Sigmoid colon (tissue), 7 donors: ENCODE results near the gene TUBA4B. TPM values are rescaled to one million over a fixed set of nuclear protein-coding genes. Genes with fewer than 3 reads are reported as not detected.
A peak's percentile ranks its signal among the peaks of the same experiment; 100 is the strongest.

Experiments used
- DNase-seq: peaks from one replicate; pipeline ENCODE4 v3.0.0-alpha.2; 2019
- H3K27ac ChIP-seq, 4 donors: fragments of 200-600 bp; sonication (generic); one replicate each; pipeline ENCODE4 v1.5.1; 2016 to 2019; ENCODE audit warnings: mild to moderate bottlenecking in 1 of 4
- H3K27me3 ChIP-seq, 3 donors: fragments of 200-600 bp; sonication (generic); one replicate each; pipeline ENCODE4 v1.5.1; 2019; ENCODE audit warnings: mild to moderate bottlenecking in 1 of 3
- H3K36me3 ChIP-seq, 4 donors: fragments of 200-600 bp; sonication (generic); one replicate each; pipeline ENCODE4 v1.5.1; 2016 to 2019
- H3K4me1 ChIP-seq, 4 donors: fragments of 200-600 bp; sonication (generic); one replicate each; pipeline ENCODE4 v1.5.1; 2017 to 2019
- H3K4me3 ChIP-seq, 4 donors: fragments of 200-600 bp; sonication (generic); one replicate each; pipeline ENCODE4 v1.5.1; 2017 to 2019; ENCODE audit warnings: mild to moderate bottlenecking in 2 of 4, moderate library complexity in 1 of 4
- H3K9me3 ChIP-seq, 4 donors: fragments of 200-600 bp in 3 of 4; sonication (generic) in 3 of 4; one replicate each; pipeline versions ENCODE4 v1.5.1 to v1.6.1; 2013 to 2019
- CTCF ChIP-seq, 4 experiments: fragments of 450-650 bp in 3 of 4; fragments of 200-600 bp in 1 of 4; IDR thresholded peaks; one replicate each; pipeline ENCODE4 v1.5.1; 2016 to 2019; ENCODE audit warnings: antibody characterized with exemption in 4 of 4, mild to moderate bottlenecking in 3 of 4, moderate library complexity in 2 of 4
- EP300 ChIP-seq, 4 donors: sonication (generic); formaldehyde crosslinking; IDR thresholded peaks; one replicate each; pipeline ENCODE4 v1.6.1; 2017; ENCODE audit warnings: antibody characterized with exemption in 4 of 4
- POLR2A ChIP-seq, 2 donors: fragments of 450-650 bp; IDR thresholded peaks; one replicate each; pipeline ENCODE4 v1.6.1; 2016; ENCODE audit warnings: antibody characterized with exemption in 2 of 2, mild to moderate bottlenecking in 2 of 2, moderate library complexity in 2 of 2
- POLR2AphosphoS5 ChIP-seq, 4 donors: sonication (generic); formaldehyde crosslinking; IDR thresholded peaks; one replicate each; pipeline ENCODE4 v1.6.1; 2017; ENCODE audit warnings: antibody characterized with exemption in 4 of 4
- WGBS, 2 donors: extraction: QIAGEN DNeasy Blood & Tissue Kit; methylation state at CpG; one replicate each; pipeline ENCODE4 v1.1.7; 2013; 5-methylcytosine and 5-hydroxymethylcytosine counted together
- intact Hi-C: fragments of 100-400 bp; cut with DNase I; formaldehyde crosslinking; loops from one replicate; pipeline ENCODE4 v1.15.1; 2023
- polyA plus RNA-seq, 3 donors: library from polyadenylated mRNA; stranded (reverse); fragments of 200-250 nt; gene quantifications; one replicate each; pipeline ENCODE4 v1.2.3, GENCODE V29; 2013
- total RNA-seq, 4 donors: library from RNA; depleted of rRNA; stranded (reverse); fragments of >200 nt; gene quantifications; one replicate each; pipeline ENCODE4 v1.1.0, GENCODE V29; 2016
- donor health status: healthy with polysubstance abuse.
- donor health status: Bipolar disorder and iron deficiency.
- donor health status: healthy.

Gene TUBA4B
- total and polyA plus RNA-seq, 7 donors, result not detected

- H3K27ac ChIP-seq, result peak overlapping the region; percentile 79 to 87 (median 82)
- peaks cover 0 to 73% (median 69%) of the 10 kb centered on the region in 4 donors for H3K4me1 ChIP-seq
- 48 to 75% methylated on average over 22 of the region's 22 CpGs for WGBS, 2 donors
- H3K9me3 ChIP-seq, result no peaks in the 10 kb centered on the region
- H3K27me3 ChIP-seq, result no peaks in the 10 kb centered on the region
- H3K36me3 ChIP-seq, result peaks cover 0 to 40% (median 8%) of the 10 kb centered on the region in 4 donors
- no peak overlapping the region for H3K4me3 ChIP-seq
- no peak for DNase-seq
- TF ChIP-seq POLR2A (IDR thresholded peaks at IDR 0.05), result no peak
- no peak for TF ChIP-seq CTCF (IDR thresholded peaks at IDR 0.05)
- TF ChIP-seq POLR2AphosphoS5 (IDR thresholded peaks at IDR 0.05), result no peak
- no peak for TF ChIP-seq EP300 (IDR thresholded peaks at IDR 0.05)
- intact Hi-C loops, result loop anchor here (5.0 kb wide), 1 partner anchor 33 kb away; the partner anchor contains the start of gene ABCB6
These were observed 2.8 kb upstream of the TUBA4B start for GRCh38 chr2:219250049-219250781.

GRCh38 chr2:219251656-219252055 lies 1.4 kb upstream of the TUBA4B start:
- H3K4me1 ChIP-seq, result peaks cover 0 to 62% (median 59%) of the 10 kb centered on the region in 4 donors
- peak overlapping the region; percentile 79 to 87 (median 84) for H3K27ac ChIP-seq
- intact Hi-C loops, result loop anchor here (2.0 to 5.0 kb wide), 3 partner anchors 27 to 75 kb away; partner anchors contain the start of genes ABCB6, CNPPD1 and DNAJB2
- 80 to 85% methylated on average over 6 of the region's 6 CpGs for WGBS, 2 donors
- no peak for DNase-seq
- H3K4me3 ChIP-seq, result no peak overlapping the region
- H3K9me3 ChIP-seq, result no peaks in the 10 kb centered on the region
- H3K36me3 ChIP-seq, result peaks cover 0 to 39% (median 8%) of the 10 kb centered on the region in 4 donors
- TF ChIP-seq CTCF (IDR thresholded peaks at IDR 0.05) (no peak), EP300 (IDR thresholded peaks at IDR 0.05) (no peak), POLR2AphosphoS5 (IDR thresholded peaks at IDR 0.05) (no peak), POLR2A (IDR thresholded peaks at IDR 0.05) (no peak)
- no peaks in the 10 kb centered on the region for H3K27me3 ChIP-seq

GRCh38 chr2:219252084-219252483 lies 959 bp upstream of the TUBA4B start:
- TF ChIP-seq POLR2AphosphoS5 (IDR thresholded peaks at IDR 0.05) (no peak), POLR2A (IDR thresholded peaks at IDR 0.05) (no peak), CTCF (IDR thresholded peaks at IDR 0.05) (no peak), EP300 (IDR thresholded peaks at IDR 0.05) (no peak)
- intact Hi-C loops, result loop anchor here (2.0 to 5.0 kb wide), 3 partner anchors 27 to 75 kb away; partner anchors contain the start of genes ABCB6, CNPPD1 and DNAJB2
- WGBS, 2 donors, result 49 to 67% methylated on average over 5 of the region's 5 CpGs
- H3K27me3 ChIP-seq, result no peaks in the 10 kb centered on the region
- DNase-seq, result no peak
- no peaks in the 10 kb centered on the region for H3K9me3 ChIP-seq
- H3K4me3 ChIP-seq, result peak overlapping the region in 2 of 4 donors; percentile 60 to 74
- H3K27ac ChIP-seq, result peak overlapping the region; percentile 79 to 87 (median 84)
- H3K36me3 ChIP-seq, result peaks cover 0 to 34% (median 8%) of the 10 kb centered on the region in 4 donors
- peaks cover 0 to 60% (median 55%) of the 10 kb centered on the region in 4 donors for H3K4me1 ChIP-seq

- peak overlapping the region; percentile 79 to 87 (median 84) for H3K27ac ChIP-seq
- H3K27me3 ChIP-seq, result no peaks in the 10 kb centered on the region
- H3K4me3 ChIP-seq, result peak overlapping the region; percentile 56 to 74 (median 60)
- H3K36me3 ChIP-seq, result peaks cover 0 to 30% (median 7%) of the 10 kb centered on the region in 4 donors
- TF ChIP-seq CTCF (IDR thresholded peaks at IDR 0.05) (no peak), POLR2AphosphoS5 (IDR thresholded peaks at IDR 0.05) (no peak), EP300 (IDR thresholded peaks at IDR 0.05) (no peak), POLR2A (IDR thresholded peaks at IDR 0.05) (no peak)
- 2 to 8% methylated on average over 9 of the region's 9 CpGs for WGBS, 2 donors
- H3K4me1 ChIP-seq, result peaks cover 0 to 60% (median 52%) of the 10 kb centered on the region in 4 donors
- H3K9me3 ChIP-seq, result no peaks in the 10 kb centered on the region
- no peak for DNase-seq
- intact Hi-C loops, result loop anchor here (2.0 to 5.0 kb wide), 3 partner anchors 26 to 76 kb away; partner anchors contain the start of genes ABCB6, CNPPD1 and DNAJB2
These were observed 508 bp upstream of the TUBA4B start for GRCh38 chr2:219252570-219252899.
